Measurements from ENCODE around the gene MGLL.

The MGLL gene

GRCh38 chr3:127822041-127822681 is at the start of gene MGLL:
Gene MGLL (minus strand): TSS chr3:127822515. CDS start chr3:127822318, 197 bp downstream.
- H3K27ac ChIP-seq = peak within 1 kb of the TSS; percentile 3 to 90 (median 81)
- peak within 1 kb of the TSS; percentile 51 to 83 (median 65) for H3K4me3 ChIP-seq

- H3K27ac ChIP-seq = no peak overlapping the region
- no peak overlapping the region for H3K4me3 ChIP-seq
Observed at GRCh38 chr3:127870156-127870555, 47.8 kb upstream of the MGLL start.

DNA sequence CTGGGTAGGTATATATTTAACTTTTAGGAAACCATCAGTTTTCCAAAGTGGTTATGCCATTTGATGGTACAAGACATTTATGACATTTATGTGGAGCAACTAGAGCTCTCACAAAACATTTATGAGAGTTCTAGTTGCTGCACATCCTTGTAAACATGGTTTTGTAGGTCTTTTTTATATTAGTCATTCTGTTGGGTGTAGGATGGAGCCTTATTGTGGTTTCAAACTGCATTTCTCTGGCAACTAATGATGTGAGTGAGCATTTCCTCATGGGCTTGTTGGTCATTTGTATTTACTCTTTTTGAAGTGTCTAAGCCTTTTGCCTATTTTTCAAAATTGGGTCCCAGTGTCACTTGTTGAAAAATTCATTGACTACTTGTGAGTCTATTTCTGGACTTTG is 45.7 kb upstream of the MGLL start:
- Histone ChIP-seq H3K4me3 (no peak overlapping the region), H3K27ac (no peak overlapping the region)

GRCh38 chr3:127867412-127867811 is 45.1 kb upstream of the MGLL start:
- H3K4me3 ChIP-seq = no peak overlapping the region
- no peak overlapping the region for H3K27ac ChIP-seq

GRCh38 chr3:127865941-127866340 is 43.6 kb upstream of the MGLL start:
- H3K4me3 ChIP-seq = no peak overlapping the region
- H3K27ac ChIP-seq = no peak overlapping the region

GRCh38 chr3:127860211-127860696 is 37.9 kb upstream of the MGLL start:
- Histone ChIP-seq H3K27ac (no peak overlapping the region), H3K4me3 (no peak overlapping the region)

- no peak overlapping the region for H3K4me3 ChIP-seq
- no peak overlapping the region for H3K27ac ChIP-seq
Observed at GRCh38 chr3:127859730-127860129, 37.4 kb upstream of the MGLL start.

- no peak overlapping the region for H3K27ac ChIP-seq
- H3K4me3 ChIP-seq = no peak overlapping the region
Observed at GRCh38 chr3:127858937-127859336, 36.6 kb upstream of the MGLL start.

DNA sequence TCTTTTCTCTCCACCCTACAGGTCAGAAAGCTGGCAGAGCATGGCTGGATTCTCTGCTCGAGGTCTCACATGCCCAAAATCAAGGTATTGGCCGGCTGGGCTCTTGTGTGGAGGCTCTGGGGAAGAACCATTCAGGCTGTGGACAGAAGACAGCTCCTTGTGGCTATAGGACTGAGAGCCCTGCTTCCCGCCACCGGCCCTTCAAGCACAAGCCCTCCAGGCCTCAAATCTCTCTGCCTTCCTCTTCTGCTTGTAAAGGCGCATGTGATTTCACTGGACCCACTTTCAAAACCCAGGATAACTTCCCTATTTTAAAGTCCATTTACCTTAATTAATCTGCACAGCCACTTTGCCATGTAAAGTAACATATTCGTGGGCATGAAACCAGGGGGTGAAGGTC is 36.2 kb upstream of the MGLL start:
- Histone ChIP-seq H3K27ac (no peak overlapping the region), H3K4me3 (no peak overlapping the region)

DNA sequence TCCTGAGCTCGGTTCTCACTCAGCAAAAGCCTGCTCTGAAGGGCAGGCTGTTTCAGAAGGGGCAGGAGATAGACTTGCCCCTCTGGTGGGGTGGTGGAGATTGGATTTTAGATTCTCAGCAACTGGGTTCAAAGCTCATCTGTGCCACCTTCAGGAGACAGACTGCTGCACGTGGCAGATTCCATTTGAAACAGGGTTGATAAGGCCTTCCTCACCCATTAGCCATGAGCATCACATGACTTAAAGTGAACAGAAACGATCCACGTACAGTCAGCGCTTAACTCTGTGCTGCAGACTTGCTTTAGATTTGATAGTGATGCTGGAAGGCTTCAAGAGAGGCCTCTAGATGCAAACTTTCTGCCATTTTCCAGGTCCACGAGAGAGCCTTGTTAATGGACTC is 35.0 kb upstream of the MGLL start:
- no peak overlapping the region for H3K4me3 ChIP-seq
- H3K27ac ChIP-seq = no peak overlapping the region

GRCh38 chr3:127856801-127857200 is 34.5 kb upstream of the MGLL start:
- Histone ChIP-seq H3K4me3 (no peak overlapping the region), H3K27ac (no peak overlapping the region)

DNA sequence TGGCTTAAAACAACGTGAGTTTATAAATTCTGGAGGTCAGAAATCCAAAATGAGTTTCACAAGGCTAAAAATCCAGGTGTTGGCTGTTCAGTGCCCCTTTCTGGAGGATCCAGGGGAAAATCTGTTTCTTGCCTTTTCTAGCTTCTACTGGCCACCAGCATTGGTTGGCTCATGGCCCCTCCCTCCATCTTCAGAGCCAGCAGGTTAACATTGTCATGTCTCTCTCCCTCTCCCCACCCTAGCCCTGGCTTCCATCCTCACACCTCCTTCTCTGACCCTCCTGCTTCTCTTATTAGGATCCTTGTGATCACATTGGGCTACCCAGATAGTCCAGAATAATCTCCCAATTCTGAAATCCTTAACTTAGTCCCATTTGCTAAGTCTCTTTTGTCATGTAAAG is 32.9 kb upstream of the MGLL start:
- Histone ChIP-seq H3K27ac (no peak overlapping the region), H3K4me3 (no peak overlapping the region)

GRCh38 chr3:127853681-127854080 is 31.4 kb upstream of the MGLL start:
- H3K27ac ChIP-seq = no peak overlapping the region

GRCh38 chr3:127851899-127852298 is 29.6 kb upstream of the MGLL start:
- Histone ChIP-seq H3K27ac (no peak overlapping the region), H3K4me3 (no peak overlapping the region)

More at GRCh38 chr3:127853681-127854080, 31.4 kb upstream of the MGLL start:
- H3K4me3 ChIP-seq = no peak overlapping the region

DNA sequence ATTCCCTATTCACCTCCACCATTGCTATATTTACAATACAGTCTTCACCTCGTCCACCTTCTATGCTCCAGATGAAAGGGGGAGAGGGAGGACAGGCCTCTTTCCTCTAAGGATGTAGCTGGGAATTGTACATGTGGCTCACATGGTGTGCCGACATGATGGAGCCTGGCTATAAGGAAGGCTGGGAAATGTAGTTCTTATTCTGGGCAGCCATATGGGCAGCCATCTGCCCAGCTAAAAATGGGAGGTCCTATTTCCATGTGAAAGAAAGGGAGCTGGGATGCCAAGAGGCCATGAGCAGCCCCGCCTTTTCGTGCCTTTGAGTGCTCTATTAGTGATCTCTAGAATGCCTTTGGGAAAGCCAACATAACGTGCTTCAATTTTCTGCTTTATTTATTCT is 27.1 kb upstream of the MGLL start:
- Histone ChIP-seq H3K27ac (no peak overlapping the region), H3K4me3 (no peak overlapping the region)

GRCh38 chr3:127848131-127849129 is 26.1 kb upstream of the MGLL start:
- Histone ChIP-seq H3K27ac (peak overlapping the region in 2 of 21 experiments; percentile 11 to 22), H3K4me3 (no peak overlapping the region)

DNA sequence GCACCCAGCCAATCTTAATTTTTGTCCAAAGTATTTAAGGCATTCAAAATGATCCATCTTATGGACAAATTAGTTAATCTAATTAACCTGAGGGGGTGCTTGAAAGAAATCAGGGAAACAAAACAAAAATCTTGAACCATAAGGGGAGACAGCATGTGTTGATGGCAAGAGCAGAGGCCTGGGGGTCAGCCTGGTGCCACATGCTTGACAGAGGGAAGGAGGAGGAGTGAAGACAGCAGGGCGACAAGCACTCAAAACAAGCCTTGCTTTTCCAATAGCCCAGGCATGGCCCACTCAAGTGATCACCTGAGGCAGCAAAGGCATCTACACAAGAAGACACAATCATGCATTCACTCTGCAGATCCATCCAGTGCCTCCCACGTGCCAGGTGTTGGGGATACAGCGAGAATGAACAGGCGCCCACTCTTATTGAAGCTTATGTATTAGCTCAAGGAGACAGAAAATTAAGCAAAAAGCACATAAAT is 25.0 kb upstream of the MGLL start:
- Histone ChIP-seq H3K4me3 (no peak overlapping the region), H3K27ac (no peak overlapping the region)

DNA sequence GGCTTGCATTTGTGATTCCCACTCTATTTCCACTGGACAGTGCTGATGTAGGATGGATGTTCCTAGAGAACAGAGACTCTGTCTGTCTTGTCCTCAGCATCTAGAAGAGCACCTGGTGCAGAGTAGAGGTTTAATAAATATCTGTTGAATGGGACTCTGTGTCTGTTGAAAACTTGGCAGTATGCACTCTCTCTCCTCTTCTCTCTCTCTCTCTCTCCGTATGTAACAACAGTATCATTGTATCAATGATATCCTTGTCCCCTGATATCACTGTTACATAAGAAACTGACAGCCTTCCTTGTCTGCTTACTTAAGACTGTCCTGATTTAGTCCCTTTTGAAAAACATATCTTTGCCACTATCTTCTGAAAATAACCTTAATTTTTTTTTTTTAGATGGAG is 24.3 kb upstream of the MGLL start:
- Histone ChIP-seq H3K4me3 (no peak overlapping the region), H3K27ac (no peak overlapping the region)

- H3K4me3 ChIP-seq = no peak overlapping the region
Observed at GRCh38 chr3:127844326-127844942, 22.1 kb upstream of the MGLL start.

DNA sequence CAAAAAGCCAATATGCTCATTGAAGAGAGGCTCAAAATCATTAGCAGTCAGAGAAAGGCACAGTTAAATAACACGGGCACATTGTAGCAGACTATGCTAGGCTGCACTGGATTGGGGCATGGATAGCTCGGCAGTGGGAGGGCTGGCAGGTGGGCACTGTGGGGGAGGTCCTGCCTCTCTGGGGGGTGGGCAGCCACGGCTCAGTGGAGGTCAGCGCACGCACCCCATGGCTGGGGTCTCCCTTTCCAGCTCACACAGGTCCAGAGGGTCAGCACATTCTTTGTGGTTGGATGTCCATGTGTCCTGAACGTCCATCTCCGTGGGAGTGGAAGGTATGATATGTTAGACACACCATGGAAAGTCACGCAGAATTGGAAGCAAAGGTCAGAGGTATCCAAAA is 18.4 kb upstream of the MGLL start:
- H3K27ac ChIP-seq = no peak overlapping the region
- no peak overlapping the region for H3K4me3 ChIP-seq

More at GRCh38 chr3:127844326-127844942, 22.1 kb upstream of the MGLL start:
- H3K27ac ChIP-seq = no peak overlapping the region
